GM21576 (cell line): Measurements from ENCODE around the gene CYTH1.
A peak's percentile ranks its signal among the peaks of the same experiment; 100 is the strongest.

ENCODE experiments used
- ATAC-seq: cut with Tn5 transposase; IDR thresholded peaks from one replicate; pipeline ENCODE4 v1.9.1; 2021; ENCODE audit warnings: mild to moderate bottlenecking, moderate library complexity; ENCODE audit not compliant: unreplicated experiment

The CYTH1 gene

DNA sequence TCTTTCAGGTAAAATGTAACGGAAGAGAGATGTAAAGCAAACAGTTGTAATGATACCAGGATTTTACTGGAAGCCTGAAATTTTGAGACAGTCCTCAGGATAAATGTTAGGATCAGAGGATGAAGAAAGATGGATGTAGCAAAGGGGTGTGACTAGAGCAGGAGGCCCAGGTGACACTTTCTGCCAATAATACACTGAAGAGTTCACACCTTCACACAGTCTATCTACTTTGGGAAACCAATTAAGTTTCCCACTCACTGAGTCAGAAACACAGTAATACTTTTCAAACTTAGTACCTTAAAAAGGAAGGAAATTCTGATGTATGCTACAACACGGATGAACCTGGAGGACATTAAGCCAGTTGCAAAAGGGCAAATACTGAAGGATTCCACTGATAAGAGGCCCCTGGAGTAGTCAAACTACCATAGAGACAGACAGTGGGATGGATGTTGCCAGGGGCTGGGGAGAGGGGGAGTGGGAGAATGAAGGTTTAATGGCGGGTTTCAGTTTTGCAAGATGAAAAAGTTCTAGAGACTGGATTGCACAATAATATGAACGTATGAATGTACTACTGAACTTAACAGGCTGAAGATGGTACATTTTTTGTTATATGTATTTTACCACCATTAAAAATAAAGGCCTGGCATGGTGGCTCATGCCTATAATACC is 62.3 kb downstream of the CYTH1 start:
- no peak for ATAC-seq

DNA sequence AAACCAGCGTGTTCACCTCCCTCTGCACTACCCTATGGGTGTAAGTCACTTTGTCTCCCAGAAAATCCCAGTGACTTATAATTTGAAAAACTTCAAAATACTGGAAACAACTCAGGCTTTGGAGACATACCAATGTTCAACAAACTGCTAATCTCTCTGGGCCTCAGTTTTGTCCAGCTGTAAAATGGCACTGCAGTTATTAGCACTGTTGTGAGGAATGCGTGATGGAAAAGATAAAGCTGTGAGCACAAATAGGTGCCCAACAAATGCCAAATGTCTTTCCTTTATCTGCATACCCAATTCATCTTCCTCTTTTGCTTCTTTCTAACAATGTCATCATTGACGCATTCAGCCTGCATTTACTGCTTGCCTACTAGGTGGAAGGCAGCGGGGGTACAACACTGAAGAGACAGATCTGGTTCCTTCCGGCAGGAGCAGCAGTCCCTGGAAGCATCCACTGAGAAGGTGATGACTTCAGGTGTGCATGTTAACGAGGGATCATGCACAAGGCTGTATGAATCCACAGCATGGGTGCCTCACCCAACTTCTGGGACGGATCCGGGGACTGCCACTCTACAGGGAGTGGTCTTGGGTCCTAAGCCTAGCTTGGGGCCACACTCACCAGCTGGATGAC is 63.4 kb downstream of the CYTH1 start:
- ATAC-seq, result no peak

DNA sequence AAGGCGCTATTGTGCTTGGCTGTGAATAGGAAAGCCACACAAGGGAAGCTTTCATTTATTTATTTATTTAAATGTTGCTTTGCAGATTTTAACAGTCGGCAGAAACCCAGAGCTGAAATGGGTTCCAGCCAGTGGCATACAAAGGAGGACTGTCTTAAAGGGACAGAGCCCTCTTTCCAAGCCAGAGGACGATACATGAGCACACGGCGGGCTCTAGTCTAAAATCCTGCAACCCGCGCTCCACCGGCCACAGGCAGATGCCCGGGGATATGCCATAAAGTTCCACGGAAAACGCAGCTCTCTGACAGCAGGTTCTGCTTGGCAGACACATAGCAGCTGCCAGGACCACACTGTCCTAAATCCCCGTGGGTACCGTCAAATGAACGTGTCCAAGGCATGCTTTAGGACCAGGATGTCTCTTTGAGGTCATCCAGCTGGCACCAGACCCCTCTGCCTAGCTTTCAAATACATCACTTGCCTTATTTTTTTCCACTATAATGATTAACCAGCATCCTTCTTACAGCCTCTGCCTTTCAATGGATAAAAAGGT is 64.6 kb downstream of the CYTH1 start:
- ATAC-seq, result no peak

DNA sequence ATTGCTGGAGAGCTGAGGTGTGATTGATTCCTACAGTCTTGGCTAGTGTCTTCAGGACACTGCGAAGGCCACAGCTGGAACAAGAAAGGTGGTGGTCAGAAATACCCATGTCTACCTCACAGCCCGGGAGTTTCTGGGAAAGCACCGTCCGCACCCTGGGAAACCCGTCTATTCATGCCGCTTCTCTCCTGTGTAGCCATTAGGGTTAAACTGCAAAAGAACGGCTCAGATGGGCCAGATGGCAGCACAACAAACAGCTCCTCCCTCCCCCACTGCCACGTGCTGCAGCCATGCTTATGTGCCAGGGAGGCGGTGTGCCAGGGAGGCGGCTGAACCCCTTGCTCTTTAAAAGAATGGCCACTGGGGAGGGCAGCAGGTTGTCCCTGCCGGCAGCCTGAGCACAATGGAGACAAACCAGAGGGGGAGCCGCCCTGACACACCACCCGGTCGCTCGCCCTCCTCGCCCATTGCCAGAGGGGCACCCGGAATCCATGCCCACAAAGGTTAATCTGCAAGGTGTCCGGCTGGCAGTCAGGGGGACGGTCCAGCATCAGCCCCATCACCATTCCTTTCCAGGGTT is 65.2 kb downstream of the CYTH1 start:
- no peak for ATAC-seq

DNA sequence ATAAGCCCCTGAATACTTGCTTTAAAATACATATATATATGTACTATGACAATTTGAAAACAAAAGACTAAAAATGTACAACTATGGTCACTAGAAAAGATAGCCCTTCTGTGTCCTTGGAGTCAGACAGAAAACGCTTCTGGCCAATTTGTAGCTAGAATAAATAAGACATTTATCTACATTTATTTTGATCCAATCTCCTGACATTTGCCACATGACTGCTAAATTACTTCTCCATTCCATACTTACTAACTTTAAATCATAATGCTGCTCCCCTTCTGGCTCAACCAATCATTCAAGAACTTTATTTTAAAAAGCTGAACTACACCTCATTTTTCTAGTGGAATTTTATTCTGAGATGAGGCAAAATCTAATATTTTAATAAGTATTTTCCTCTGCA is 65.8 kb downstream of the CYTH1 start:
- ATAC-seq, result no peak

DNA sequence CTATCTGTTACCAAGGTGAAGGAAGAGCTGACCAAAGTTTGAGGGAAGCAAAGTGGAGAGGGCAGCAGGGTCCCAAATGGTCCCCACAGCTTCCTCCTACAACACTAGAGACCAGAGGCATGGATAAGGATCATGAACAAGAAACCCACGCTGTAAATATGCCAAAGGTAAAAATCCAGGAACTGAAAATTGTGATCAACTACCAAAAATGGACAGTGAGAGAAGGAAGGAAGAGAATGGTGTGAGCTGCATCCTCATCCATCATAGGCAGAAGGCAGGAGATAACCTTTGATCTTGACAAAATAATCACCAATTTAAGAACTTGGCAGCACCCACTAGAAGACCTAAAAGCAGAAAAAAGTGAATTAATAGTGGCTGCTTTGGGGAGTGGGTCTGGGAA is 66.2 kb downstream of the CYTH1 start:
- ATAC-seq, result no peak

DNA sequence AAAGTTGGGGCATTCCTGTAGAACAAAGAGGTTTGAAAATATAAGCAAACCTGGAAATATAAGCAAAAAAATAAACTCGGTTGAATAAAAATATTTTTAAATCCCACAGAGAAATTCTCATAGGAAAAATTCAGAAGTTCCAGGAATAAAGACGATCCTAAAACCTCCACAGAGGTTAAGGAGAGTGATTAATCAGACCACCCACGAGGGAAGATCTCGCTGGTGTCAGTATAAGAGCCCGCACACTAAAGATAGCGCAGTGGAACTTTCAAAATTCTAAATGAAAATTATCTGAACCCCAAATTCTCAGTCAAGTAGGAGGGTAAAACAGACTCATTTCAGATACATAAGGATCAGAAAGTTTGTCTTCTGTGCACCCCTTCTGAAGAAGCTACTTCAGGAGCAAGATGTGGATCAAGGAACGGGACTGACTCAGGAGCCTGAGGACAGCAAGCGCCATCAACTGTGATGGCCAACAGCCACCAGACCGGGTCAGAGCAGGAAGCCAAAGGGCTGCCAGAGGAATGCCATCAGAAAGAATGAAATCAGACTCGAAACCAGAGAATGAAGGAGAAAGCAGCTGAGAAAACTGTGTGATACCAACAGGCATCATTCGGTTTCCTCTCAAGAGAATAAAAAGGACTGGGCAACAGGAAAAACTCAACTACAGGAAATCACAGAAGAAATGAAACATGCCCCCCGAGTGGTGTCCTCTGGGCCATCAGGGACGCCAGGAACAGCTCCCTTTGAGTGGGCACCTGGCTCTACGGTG is 66.9 kb downstream of the CYTH1 start:
- no peak for ATAC-seq

DNA sequence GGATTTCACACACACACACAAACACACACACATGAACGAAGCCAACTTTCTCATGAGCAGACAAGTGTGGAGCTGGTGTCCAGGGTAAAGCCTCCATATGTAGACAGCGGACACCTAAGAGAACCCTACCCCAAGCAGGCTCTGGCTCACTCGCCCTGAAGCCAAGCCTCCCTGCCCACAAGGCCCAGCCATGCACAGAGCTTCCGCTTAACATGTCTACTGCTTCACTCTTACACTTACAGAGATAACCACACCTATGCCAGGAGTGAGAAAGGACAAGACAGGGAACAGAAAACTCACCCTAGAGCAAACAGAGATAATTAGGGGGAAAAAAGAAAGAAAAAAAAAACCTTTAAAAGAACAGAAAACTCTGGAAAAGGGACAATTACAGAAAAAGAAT is 67.5 kb downstream of the CYTH1 start:
- no peak for ATAC-seq

DNA sequence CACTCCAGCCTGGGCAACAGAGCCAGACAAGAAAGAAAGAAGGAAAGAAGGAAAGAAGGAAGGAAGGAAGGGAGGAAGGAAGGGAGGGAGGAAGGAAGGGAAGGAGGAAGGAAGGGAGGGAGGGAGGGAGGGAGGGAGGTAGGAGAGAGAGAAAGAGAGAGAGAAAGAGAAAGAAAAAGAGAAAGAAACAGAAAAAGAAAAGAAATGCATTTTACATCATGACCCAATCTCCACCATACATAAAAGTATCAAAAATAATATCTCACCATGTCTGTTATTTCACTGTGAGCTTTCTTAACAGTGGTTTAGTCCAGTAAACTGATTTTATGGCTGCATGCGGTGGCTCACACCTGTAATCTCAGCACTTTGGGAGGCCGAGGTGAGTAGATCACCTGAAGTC is 70.0 kb downstream of the CYTH1 start:
- no peak for ATAC-seq

DNA sequence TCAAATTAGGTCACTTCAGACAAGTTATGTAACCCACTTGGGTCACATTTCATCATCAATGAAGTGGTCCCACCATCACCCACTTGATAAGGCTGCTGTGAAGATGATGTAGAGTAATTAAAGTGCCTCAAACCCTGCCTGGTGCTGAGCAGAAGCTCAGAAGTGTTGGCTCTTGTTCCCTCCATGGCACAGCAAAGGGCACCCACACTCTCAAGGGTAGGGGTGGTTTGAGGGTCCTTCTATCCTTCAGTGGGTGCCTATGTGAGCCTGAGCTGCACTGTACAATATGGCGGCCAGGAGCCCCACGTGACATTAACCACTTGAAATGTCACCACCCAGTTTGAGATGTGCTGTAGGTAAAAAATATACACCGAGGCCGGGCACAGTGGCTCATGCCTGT is 71.5 kb downstream of the CYTH1 start:
- no peak for ATAC-seq

DNA sequence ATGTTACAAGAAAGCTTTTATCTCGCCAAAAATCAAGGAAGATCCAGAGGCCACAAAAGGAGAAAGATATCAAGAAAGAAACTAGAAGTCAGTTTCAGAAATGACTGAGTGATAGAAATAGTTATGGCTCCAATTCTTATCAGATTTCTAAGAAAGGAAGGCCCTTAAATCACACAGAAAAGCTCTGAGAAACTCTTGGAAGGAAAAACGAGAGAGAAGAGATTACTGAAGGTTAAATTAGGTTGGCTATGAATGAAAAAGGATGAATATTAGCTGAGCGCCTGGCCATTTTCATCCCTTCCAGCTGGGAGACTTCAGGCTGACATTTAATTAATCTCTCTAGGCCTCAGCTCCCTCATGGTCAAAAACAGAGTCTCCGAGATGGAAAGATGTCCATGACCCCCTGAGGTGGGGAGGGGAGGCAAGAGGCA is 72.3 kb downstream of the CYTH1 start:
- no peak for ATAC-seq

DNA sequence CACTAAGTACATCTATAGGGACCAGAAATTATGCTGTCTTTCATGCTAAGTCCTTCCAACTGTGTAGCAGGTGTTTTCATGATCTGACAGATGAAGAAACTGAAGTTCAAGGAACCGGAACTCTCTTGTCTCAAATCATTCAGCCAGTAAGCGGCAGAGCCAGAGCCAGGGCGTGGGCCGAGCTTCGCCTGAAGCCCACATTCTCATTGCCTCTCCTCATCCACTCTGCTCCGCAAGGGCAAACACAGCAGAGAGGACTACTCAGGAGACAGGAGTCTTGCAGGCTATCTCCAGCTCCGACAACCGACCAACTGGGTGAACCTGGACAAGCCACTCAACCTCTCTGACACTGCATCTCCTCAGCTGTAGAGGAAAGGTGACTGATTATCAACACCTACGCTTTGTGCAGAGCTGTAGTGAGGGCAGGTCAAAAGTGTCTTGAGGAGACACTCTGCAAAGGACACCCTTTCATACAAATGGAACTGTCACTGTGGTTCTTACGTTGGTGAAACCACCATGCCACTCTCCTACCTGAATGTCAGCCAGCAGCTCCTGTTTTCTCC is 72.9 kb downstream of the CYTH1 start:
- peak; percentile 37 for ATAC-seq

DNA sequence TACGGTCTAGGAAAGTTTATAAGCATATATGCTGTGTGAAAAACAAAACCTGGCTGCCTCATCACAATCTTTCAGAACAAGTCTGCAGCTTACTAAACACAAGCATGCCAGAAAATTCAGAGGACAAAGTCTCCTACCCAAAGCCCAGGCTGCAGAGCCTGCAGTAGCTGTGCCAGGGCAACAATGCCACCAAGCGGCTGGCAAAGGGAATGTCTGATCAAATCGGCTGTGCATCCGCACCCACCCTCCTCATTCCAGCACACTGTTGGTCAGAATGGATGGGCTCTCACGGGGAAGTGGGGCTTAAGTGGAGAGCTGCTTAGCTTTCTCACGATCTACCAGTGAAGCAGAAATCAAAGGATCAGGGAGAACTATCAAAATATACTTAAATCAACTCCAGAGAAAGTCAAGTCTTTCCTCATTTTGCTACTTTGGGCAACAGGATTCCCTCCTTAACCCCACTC is 73.5 kb downstream of the CYTH1 start:
- no peak for ATAC-seq

DNA sequence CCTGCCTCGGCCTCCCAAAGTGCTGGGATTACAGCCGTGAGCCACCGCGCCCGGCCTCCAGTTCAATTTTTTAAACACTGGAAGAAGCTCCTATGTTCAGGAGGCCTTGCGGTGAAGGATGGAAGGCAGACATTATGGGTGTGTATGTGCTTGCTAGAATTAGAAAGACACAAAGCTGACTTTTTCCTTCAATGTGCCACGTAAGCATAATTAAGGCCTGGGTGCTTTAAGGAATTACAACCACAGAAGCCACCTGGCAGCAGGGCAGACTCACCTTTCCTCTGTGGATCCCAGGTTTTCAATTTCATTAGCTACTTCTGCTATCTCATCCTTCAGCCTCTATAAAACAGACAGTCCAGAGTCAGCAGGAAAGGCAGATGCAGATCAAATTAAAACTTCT is 74.2 kb downstream of the CYTH1 start:
- no peak for ATAC-seq

DNA sequence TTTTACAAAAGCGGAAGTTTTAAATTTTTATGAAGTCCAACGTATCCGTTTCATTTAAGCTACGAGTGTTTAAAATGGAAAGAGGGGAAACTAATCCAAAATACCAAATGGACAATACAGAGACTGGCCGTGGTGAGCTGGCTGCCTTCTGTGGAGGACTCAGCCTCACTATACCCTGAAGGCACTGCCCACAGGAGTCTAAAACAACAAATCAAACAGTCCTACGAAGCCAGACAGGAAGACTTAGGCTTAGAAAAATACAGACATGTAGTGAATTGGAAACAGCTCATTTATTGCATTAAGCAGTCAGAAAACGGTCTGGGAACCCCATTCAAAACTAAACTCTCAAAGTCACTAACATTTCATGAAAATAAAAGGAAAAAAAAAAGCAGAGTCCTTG is 75.1 kb downstream of the CYTH1 start:
- no peak for ATAC-seq

DNA sequence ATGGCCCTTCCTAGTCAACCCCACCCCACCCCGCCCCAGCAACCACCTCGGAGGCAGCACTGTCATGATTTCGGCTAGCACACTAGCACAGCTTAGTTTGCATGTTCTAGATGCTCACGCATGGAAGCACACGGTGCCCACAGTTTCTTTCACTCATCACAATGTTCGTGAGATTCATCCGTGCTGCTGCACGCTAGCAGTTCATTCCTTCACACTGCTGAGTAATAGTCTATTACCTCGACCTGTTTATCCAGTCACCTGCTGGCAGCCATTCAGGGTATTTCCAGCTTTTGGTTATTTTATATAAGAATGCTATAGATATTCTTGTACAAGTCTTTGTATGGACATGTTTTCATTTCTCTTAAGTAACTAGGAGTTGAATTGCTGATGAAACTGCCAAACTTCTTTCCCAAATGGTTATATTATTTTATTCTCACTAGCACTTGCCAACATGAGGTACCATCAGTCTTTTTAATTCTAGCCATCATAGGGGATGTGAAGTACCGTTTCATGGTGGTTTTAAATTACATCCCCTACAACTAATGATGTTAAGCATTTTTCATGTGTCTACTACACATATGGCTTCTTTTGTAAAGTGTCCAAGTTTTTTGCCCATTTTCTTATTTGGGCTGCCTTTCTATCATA is 75.7 kb downstream of the CYTH1 start:
- peak; percentile 50 for ATAC-seq

DNA sequence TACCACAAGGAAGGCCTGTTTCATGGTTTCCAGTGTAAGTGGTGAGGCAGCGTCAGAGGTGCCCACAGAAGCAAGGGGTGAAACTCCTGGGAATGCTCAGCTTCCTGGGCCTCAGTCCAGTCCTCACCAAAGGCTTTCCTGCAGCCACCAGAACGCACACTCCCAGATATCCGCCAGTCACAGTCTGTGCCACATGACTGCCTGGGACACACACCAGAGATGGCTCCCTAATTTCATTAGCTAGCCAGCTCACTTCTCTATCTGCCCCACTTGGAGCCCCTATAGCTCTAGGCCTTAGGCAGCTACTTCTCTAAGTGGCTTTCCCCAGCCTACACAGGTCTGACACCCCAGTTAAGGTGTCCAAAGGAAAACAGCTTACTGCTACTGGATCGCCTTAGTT is 77.0 kb downstream of the CYTH1 start:
- ATAC-seq, result no peak

DNA sequence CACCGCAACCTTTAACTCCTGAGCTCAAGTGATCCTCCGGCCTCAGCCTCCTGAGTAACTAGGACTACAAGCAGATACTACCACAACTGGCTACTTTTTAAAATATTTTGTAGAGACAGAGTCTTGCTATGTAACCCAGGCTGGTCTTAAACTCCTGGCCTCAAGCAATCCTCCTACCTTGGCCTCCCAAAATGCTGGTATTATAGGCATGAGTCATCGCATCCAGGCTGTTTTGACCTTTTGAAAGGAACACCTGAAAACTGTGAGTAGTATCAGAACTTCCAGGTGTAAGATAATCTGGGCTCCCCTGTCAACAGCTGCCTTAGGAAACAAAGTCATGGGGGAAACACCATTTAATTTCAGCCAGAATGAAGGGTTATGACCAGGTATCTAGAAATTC is 77.5 kb downstream of the CYTH1 start:
- ATAC-seq, result no peak

DNA sequence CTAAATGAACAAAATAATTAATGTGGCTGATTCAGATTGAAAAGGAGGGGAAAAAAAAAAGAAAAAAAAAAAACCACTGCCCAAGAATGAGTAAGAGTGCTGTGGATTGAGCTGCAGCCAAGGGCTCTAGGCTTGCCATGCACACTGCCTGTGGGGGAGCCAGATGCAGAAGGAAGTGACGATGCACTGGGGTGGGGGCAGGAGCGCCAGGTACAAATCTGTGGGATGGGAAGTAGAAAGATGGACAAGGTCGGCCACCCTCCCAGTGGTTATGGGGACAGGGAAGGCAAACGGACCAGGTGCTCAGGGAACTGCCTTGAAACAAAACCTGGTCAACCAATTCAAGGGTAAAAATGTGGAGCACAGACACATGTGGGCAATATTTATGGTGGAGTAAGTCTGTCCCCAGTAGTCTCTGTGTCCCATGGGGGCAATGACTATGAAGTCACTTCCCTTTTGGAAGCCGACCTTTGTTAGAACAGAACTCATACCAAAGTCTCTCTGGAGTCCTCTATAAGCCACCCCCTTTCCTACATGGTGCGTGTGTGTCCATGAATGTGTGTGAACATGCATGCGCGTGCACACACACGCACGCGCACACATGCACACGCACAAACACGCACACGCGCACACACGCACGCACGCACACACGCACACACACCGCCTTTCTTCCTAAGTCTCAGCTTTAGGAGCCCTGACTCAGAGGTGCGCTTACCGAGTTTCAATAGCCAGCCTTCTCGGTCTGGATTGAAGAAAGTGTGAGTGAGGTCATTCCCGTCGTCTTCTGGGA is 84.3 kb downstream of the CYTH1 start:
- ATAC-seq, result no peak

DNA sequence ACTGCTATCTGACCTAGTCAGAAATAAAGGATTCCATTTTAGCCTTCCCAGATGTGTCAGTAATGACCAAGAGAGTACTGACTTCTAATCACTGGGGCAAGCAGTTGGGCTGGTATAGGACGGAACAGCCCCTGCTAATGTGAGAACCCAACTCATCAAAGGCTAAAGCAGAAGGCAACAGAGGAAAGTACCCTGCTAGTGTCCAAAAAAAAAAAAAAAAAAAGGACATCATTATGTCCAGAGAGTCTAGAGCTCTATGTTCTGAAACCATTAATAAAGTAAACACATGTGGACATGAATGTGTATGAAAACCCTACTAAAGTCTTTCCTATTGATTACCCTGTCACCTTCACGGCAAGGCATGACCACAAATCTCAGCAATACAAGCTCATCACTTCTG is 85.0 kb downstream of the CYTH1 start:
- ATAC-seq, result no peak
